ENCODE results near the gene ABRACL.
"Not testable (repeated sequence)": the region's sequence is repeated elsewhere in the genome, so short reads cannot be mapped to it uniquely, and the experiment has no call there.

Gene ABRACL, protein sequence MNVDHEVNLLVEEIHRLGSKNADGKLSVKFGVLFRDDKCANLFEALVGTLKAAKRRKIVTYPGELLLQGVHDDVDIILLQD

GRCh38 chr6:139028658-139029469, at the start of gene ABRACL:
Gene ABRACL (plus strand): TSS chr6:139028745. CDS start chr6:139034161, 5,416 bp downstream.
- no peak for DNase-seq

DNA sequence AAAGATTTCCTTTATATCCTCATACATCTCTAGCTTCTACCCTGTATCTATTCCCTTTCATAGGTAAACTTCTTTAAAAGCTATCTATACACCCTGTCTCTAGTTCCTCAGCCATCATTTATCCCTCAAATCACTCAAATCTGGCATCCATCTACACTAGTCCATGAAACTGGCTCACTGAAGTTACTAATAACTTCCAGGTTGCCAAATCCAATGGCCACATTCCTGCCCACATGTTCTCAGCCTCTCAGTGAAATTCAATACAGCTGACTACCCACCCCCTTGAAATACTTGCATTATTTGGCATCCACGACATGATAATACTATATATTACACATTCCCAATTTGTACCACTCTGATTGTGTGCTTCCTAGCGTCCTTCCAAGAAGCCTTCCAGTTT, 49.2 kb upstream of the ABRACL start:
- DNase-seq, result no peak

- DNase-seq, result no peak
These were observed 48.5 kb upstream of the ABRACL start for GRCh38 chr6:138979813-138980668.

DNA sequence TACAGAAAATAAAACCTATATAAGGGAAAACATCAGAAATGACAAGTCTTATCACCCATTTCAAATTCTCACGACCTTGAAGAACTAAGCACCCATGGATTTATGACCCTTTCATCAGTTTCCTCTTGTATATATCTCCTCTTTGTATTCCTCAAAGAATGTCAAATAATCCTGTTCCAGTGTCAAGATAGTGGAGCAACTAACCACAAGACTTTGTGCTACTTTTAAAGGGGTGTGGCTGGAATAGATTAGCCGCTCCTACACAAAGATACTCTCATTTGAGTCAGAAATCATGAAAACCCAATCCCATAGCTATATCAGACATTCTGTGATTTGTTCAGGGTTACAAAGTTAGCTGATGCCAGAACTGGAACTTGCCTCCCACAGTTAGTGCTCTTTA, 47.1 kb upstream of the ABRACL start:
- DNase-seq, result no peak

- no peak for DNase-seq
These were observed 42.0 kb upstream of the ABRACL start for GRCh38 chr6:138986578-138986977.

GRCh38 chr6:138987080-138987642, 41.4 kb upstream of the ABRACL start:
- DNase-seq, result no peak

DNA sequence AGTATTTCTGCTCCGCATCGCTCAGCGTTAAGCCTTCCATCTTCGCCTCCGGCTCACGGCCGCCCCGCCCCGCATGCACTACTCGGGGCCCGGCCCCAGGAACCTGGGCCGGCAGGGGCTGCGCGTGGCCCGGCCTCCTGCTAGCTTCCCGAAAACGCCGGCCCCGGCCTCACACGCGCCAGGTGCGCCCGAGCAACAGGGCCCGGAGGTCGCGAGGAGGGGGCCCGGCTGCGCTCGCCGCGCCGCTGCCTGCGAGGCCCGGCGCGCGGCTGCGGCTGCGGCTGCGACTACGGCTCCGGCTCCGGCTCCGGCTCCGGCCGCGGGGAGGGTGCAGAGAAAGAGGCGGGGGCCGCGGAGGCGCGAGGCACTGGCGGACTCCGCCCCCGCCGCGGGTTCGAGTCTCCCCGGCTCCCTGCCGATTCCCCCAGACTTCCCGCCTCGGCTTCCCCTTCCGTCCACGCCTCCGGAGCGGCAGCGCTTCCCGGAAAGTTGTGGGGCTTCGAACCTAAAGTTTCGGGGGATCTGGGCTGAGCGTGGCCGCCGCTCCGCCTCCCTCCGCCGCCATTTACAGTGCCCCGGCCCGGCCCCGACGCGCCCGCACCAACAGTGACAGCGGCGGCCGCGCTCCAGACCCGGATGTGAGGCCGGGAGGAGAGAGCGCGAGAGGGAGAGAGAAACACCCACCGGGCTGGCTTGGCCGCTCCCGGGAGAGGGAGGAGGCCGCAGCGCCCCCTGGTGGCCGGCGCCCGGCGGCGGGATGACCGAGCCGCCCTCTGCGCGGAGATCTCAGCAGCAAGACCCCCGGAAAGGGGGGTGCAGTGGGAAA, 40.7 kb upstream of the ABRACL start, which contains the start of gene REPS1:
Gene REPS1 (minus strand): TSS at position 611 of the 826 bp plus-strand sequence. CDS start 571 bp downstream, at position 40.
- DNase-seq, result peak; percentile 81

GRCh38 chr6:138988469-138988834, 40.1 kb upstream of the ABRACL start:
- no peak for DNase-seq

DNA sequence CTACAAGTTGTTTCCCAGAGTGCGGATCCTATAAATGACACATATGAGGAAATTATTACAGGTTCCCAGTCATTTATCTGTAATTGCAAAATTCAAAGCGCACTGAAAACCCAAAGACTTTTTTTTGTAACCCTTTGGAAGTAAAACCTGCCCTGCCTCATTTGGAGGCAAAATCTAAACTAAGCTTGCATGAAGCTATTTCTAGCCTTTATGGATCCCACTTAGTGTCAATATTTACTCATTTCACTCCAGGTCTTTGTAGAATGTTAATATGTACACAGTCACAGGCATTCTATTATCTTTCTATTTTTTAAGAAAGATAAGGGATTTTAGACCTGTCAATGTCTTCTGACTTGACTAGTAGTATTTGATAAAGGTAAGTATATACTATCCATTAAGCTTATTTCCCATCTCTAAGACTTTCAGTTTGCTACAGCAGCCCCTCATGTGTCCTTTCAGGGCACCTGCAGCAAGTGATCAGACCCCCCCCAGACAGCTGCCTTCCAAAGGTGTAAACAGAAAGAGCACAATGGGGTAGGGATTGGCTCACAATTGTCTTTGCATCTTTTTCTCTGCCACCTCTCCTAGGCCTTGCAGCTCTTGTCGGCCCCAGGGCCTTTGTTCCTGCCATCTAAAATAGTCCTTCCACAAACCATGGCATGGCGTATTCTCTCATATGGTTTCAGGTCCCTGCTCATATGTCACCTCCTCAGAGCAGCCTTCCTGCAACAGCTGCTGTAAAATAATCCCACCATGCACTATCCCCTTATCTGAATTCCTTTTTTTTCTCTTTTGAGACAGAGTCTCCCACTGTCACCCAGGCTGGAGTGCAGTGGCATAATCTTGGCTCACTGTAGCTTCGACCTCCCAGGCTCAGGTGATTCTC, 39.2 kb upstream of the ABRACL start:
- DNase-seq, result no peak

- no peak for DNase-seq
These were observed 37.3 kb upstream of the ABRACL start for GRCh38 chr6:138991206-138991605.

DNA sequence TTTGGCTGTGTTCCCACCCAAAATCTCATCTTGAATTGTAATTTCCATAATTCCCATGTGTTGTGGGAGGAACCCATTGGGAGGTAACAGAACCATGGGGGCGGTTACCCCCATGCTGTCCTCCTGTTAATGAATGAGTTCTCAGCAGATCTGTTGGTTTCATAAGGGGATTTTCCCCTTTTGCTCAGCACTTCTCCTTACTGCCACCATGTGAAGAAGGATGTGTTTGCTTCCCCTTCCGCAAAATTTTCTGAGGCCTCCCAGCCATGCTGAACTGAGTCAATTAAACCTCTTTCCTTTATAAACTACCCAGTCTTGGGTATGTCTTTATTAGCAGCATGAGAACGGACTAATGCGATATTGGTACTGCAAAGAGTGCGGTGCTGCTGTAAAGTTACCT, 35.6 kb upstream of the ABRACL start:
- not testable (repeated sequence) for DNase-seq

DNA sequence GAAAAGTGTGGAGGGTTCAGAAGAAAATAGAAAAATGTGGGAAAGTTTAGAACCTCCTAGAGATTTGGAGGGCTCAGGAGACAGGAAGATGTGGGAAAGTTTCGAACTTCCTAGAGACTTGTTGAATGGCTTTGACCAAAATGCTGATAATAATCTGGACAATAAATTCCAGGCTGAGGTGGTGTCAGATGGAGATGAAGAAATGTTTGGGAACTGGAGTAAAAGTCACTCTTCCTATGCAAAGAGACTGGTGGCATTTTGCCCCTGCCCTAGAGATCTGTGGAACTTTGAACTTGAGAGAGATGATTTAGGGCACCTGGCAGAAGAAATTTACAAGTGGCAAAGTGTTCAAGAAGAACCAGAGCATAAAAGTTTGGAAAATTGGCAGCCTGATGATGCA, 35.1 kb upstream of the ABRACL start:
- not testable (repeated sequence) for DNase-seq

GRCh38 chr6:138996524-138996923, 32.0 kb upstream of the ABRACL start:
- DNase-seq, result no peak

- no peak for DNase-seq
These were observed 31.4 kb upstream of the ABRACL start for GRCh38 chr6:138997136-138997535.

DNA sequence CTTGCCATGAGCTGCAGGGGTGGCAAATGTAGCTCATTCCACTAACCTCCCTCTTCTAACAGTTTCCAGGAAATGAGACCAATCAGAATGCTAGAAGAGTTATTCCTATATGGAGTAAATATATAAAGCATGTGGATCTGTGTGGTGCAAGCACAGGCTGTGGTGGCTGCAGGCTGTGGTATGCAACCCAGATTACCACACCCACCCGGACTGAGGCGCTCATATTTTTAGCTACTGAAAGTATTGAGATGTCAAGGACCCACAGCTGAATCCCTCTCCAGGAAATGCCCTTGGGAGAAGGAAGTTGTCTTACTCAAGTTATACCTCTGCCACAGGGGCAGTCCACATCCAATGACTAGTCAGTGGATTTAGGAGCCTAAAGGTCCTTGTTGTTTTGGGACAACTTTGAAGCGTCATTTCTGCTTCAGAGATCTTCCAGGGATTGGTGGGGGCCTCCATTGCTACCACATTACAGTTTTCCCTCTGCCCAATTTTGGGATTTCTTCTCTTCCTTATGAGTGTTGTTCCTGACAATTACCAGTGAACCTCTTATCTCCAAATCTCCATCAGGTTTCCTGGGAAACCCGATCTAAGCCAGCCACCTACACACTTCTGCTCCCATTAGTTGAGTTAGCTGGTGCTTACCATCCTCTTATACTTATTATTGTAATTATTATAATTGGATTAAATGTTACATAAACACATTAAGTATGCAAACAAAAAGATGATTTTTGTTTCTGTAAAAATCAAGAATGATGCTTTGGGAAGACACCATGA, 28.4 kb upstream of the ABRACL start:
- DNase-seq, result no peak

DNA sequence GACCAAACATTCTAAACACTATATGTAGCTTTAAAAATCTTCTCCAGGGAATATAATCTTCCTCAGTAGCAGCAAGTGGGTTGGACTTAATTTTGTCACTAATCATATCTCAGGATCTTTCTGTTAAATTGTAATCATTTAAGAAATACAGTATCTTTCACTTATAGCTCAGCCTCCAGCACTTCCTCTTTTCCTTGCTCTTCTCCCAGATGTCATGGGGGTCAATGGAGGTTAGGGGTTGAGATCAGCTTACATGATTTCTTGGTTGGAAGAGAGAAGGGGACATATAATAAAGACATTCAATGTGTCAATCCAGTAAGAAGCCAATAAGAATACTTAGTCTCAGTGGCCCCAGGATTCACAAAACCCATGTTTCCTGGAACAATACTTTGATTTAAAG, 24.8 kb upstream of the ABRACL start:
- no peak for DNase-seq

- DNase-seq, result no peak
These were observed 22.1 kb upstream of the ABRACL start for GRCh38 chr6:139006477-139006876.

DNA sequence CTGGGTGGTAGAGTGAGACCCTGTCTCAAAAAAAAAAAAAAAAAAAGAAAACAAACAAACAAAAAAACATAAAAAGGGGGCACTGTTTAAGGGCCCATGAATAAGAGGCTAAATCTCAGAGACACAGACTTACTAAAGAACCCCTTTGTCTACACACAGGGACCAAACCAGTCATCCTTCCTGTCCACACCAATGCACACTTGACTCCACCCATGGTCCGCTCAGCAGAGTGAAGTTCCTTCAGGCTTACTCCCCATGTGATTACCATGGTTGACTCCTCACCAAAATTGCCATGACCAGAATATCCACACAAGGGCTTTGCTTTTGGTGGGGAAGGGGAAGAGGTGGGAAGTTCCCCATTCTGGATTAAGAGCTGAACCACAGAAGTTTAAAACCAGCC, 21.1 kb upstream of the ABRACL start:
- DNase-seq, result no peak

GRCh38 chr6:139008117-139008516, 20.4 kb upstream of the ABRACL start:
- DNase-seq, result no peak

GRCh38 chr6:139010674-139011073, 17.9 kb upstream of the ABRACL start:
- DNase-seq, result no peak

DNA sequence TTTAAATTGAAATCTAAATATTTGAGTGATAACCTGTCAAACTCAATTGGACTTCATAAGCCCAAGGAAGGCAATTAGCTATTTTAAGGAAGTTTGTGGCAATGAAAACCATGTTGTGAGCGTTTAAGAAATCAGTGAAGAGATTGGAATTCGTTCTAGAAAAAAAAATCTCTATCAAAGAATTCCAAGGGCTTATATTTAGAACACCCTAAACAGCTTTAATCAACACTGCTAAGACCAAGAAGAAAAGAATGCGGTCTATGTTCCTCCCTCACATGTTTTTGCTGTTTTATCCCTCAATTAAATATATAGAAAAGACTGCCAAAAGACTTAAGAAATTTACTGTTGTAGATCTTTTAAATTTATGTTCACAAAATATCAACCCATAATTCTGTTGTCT, 16.6 kb upstream of the ABRACL start:
- DNase-seq, result no peak

All from cortex of kidney (tissue), 1 donor.